ENCODE results near the gene CRYBG1.

The CRYBG1 gene

GRCh38 chr6:106612671-106613416, 252.3 kb downstream of the CRYBG1 start:
- no peak for DNase-seq

- DNase-seq, result no peak
Measured at GRCh38 chr6:106613590-106613989, 253.1 kb downstream of the CRYBG1 start.

GRCh38 chr6:106614166-106614565, 253.6 kb downstream of the CRYBG1 start:
- no peak for DNase-seq

GRCh38 chr6:106614592-106615257, 254.2 kb downstream of the CRYBG1 start:
- no peak for DNase-seq

- DNase-seq, result no peak
Measured at GRCh38 chr6:106617302-106617701, 256.8 kb downstream of the CRYBG1 start.

- no peak for DNase-seq
Measured at GRCh38 chr6:106617857-106618256, 257.3 kb downstream of the CRYBG1 start.

- no peak for DNase-seq
Measured at GRCh38 chr6:106618324-106618723, 257.8 kb downstream of the CRYBG1 start.

GRCh38 chr6:106619223-106619622, 258.7 kb downstream of the CRYBG1 start:
- DNase-seq, result no peak

GRCh38 chr6:106620931-106621672, 260.6 kb downstream of the CRYBG1 start:
- DNase-seq, result no peak

Measured in stimulated activated CD4-positive, alpha-beta T cell treated with anti-CD3 and anti-CD28 coated beads, Interleukin-4, amount 100 ng/mL, for 4 hours (primary cell).